Left ventricle myocardium superior (tissue), 1 donor: ENCODE results near the gene RSRP1. TPM values are rescaled to one million over a fixed set of nuclear protein-coding genes. Genes with fewer than 3 reads are reported as not detected.
"Not testable (repeated sequence)": the region's sequence is repeated elsewhere in the genome, so short reads cannot be mapped to it uniquely, and the experiment has no call there.

Experiments used
- ATAC-seq: fragments of 200-7000 bp; cut with Tn5 transposase; one replicate; pipeline ENCODE4 v1.9.1; 2020; ENCODE audit warnings: mild to moderate bottlenecking, moderate library complexity
- DNase-seq: peaks from one replicate; pipeline ENCODE4 v3.0.0-alpha.2; 2020
- intact Hi-C: fragments of 100-400 bp; cut with micrococcal nuclease; formaldehyde crosslinking; loops from one replicate; pipeline ENCODE4 v1.11.0; 2022
- long read RNA-seq: library from polyadenylated mRNA; unstranded; transcript quantifications from one replicate; pipeline ENCODE4 v2.0.0, GENCODE V29; 2021
- total RNA-seq: library from RNA; stranded (reverse); fragmentation: NEBNext Ultra II Directional; extraction: Animal tissue kit (Norgen Biotek cat#: 25700); gene quantifications from one replicate; pipeline ENCODE4 v1.2.1, GENCODE V29; 2021
- donor health status: DM: no; HTN: yes; CAD: no; lungs with severe emphysema.

Gene RSRP1, protein sequence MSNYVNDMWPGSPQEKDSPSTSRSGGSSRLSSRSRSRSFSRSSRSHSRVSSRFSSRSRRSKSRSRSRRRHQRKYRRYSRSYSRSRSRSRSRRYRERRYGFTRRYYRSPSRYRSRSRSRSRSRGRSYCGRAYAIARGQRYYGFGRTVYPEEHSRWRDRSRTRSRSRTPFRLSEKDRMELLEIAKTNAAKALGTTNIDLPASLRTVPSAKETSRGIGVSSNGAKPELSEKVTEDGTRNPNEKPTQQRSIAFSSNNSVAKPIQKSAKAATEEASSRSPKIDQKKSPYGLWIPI
- 45.0 TPM for total RNA-seq
- long read RNA-seq, partial matches to known transcripts = 3 of 17 reads
- long read RNA-seq, other reads (novel, unspliced or antisense) = 7 of 17 reads

GRCh38 chr1:25247024-25247828, at the start of gene RSRP1:
Gene RSRP1, minus strand, starts transcription at chr1:25247454. Its CDS starts 491 bp downstream, at chr1:25246963.
- DNase-seq = peak; percentile 100
- intact Hi-C loops = no loop called here
- peak; percentile 92 for ATAC-seq

GRCh38 chr1:25296501-25296900, 49.2 kb upstream of the RSRP1 start:
- intact Hi-C loops, DNase-seq, ATAC-seq: not testable (repeated sequence)

GRCh38 chr1:25294889-25295826, 47.9 kb upstream of the RSRP1 start:
- ATAC-seq = peak; percentile 72
- intact Hi-C loops = not testable (repeated sequence)

DNA sequence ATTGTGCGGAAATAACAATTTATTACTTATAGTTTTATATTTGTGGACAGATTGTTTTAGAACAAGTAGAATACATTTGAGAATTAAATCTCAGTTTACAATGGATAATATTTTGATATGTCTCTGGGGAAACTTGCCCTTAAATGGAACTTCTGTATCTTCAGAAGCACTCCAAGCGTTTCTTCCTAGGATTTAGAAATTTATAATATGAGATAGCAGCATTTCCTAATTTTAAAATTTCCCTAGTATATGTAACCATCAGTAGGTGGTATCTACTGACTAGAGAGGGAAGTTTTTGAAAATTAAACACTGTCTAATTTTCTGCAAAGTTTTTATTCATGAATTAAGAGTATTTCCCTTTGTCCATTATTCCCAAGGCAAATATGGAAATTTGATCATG, 46.2 kb upstream of the RSRP1 start:
- ATAC-seq, intact Hi-C loops, DNase-seq: not testable (repeated sequence)

More at GRCh38 chr1:25294889-25295826, 47.9 kb upstream of the RSRP1 start:
- DNase-seq = not testable (repeated sequence)

GRCh38 chr1:25290043-25290442, 42.8 kb upstream of the RSRP1 start:
- peak; percentile 32 for ATAC-seq
- intact Hi-C loops, DNase-seq: not testable (repeated sequence)

- DNase-seq, intact Hi-C loops, ATAC-seq: not testable (repeated sequence)
Observed at GRCh38 chr1:25288573-25289101, 41.4 kb upstream of the RSRP1 start.

DNA sequence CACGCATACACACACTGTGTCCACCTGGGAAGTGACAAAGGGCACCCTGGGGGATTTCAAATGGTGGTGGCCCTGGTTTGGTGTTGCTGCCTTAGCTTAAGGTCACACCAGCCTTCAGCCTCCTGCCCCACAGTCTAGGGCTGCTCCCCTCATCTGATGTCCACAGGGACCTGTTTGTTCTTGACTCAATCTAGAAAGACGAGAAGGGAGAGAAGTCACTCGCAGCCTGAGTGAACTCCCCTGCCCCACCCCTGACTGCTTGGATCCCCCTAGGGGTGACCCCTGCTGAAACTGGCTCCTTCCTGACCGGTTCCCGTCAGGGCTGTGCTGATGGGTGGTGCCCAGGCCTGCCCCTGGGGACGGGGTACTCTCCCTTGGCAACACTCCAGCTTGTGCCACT, 39.9 kb upstream of the RSRP1 start:
- DNase-seq, ATAC-seq, intact Hi-C loops: not testable (repeated sequence)

DNA sequence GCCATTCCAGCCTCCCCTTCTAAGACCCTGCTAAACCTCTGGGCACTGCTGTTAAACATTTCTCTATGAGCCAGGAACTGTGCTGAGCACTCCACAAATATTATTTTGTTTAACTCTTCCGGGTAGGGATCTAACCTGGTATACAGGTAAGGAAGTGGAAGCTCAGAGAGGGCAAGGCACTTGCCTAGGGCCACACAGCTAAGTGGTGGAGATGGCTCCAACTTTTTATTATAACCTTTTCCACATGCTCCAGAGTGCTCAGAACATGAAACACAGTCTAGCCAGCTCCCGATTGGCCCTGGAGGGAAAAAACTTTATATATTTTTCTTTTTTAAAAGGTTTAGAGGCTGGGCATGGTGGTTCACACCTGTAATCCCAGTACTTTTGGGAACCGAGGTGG, 38.6 kb upstream of the RSRP1 start:
- ATAC-seq, intact Hi-C loops: not testable (repeated sequence)

DNA sequence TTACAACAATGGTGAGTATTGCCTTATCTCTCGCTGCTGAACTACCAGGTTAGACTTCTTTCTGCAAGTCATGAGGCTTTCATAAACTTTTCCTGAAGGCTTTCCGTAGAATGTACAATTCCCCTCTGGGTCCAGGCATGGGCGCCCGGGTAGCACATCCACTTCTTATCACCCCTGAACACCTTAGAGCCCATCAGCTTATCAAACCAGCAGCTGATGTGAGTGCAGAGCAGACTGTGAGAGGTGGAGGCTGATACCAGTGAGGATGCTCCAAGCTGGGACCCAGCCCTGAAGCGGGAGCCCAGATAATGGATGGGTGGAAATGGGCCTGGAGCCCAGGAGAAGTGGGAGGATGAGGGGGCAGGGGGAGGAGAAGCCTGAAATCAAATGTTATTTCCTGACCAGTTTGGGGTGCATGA, 32.4 kb upstream of the RSRP1 start:
- intact Hi-C loops, ATAC-seq, DNase-seq: not testable (repeated sequence)

More for the DNA sequence above, 38.6 kb upstream of the RSRP1 start:
- DNase-seq = not testable (repeated sequence)

- intact Hi-C loops, DNase-seq, ATAC-seq: not testable (repeated sequence)
Observed at GRCh38 chr1:25278790-25279189, 31.5 kb upstream of the RSRP1 start.

GRCh38 chr1:25278358-25278757, 31.1 kb upstream of the RSRP1 start:
- ATAC-seq, DNase-seq, intact Hi-C loops: not testable (repeated sequence)

DNA sequence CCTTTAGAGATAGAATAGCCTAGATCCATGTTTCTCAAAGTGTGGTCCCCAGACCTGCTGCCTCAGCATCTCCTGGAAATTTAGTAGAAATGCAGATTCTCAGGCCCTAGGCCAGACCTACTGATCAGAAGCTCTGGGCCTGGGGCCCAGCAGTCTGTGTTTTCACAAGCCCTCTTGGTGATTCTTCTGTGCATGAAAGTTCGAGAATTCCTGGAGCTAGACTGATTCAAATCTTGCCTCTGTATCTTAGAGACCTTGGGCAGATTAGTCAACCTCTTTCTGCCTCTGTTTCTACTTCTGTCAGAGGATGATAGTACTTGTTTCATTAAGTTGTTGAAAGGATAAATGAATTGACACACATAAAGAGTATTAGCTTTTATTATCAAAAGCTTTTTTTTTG, 30.0 kb upstream of the RSRP1 start:
- DNase-seq, intact Hi-C loops, ATAC-seq: not testable (repeated sequence)

DNA sequence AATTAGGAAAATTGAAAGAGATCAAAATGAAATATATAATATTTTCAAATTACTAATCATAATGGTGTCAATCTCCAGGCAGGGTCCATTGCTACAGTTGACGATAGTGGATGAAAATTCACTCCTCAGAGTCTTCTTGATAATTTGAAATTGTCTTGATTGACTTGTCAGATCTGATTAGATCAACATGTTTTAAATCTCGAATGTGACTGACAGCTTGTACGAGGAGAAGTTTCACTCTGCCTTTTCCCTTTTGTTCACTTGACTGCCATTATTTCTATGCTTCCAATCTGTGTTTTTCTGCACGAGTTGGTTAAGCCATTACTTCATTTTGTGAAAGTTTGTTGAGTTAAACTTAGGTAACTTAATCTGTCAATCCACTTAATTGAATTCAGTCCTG, 28.4 kb upstream of the RSRP1 start:
- intact Hi-C loops, ATAC-seq, DNase-seq: not testable (repeated sequence)

DNA sequence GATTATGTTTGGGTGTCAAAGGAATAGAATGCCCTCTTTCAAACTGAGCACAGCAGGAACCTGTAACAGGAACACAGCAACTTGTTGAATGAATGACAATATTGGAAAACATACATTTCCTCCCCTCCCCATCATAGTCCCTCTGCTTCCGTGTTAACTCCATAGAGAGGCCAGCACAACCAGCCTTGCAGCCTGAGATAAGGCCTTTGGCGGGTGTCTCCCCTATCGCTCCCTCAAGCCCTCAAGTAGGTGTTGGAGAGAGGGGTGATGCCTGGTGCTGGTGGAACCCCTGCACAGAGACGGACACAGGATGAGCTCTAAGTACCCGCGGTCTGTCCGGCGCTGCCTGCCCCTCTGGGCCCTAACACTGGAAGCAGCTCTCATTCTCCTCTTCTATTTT, 25.0 kb upstream of the RSRP1 start, which contains the start of gene RHD:
Gene RHD, plus strand, starts transcription at position 272 of the 400 bp plus-strand sequence. Its CDS starts 39 bp downstream, at position 311.
- DNase-seq, intact Hi-C loops: not testable (repeated sequence)

DNA sequence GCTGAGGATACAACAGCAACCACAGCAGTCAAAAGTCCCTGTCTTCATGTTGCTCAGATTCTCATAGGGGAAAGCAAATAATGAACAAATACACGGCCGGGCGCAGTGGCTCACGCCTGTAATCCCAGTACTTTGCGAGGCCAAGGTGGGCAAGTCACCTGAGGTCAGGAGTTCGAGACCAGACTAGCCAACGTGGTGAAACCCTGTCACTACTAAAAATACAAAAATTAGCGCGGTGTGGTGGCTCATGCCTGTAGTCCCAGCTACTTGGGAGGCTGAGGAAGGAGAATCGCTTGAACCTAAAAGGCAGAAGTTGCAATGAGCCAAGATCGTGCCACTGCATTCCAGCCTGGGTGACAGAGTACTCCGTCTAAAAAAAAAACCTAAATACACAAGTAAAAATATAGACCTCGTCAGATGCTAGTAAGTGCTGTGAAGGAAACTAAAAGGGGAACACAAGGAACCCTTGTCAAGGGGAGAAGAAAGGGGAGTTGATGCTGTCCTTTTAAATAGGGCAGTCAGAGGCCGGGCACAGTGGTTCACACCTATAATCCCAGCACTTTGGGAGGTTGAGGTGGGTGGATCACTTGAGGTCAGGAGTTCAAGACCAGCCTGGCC, 21.0 kb upstream of the RSRP1 start:
- DNase-seq, ATAC-seq, intact Hi-C loops: not testable (repeated sequence)

More for the DNA sequence above, 25.0 kb upstream of the RSRP1 start, which contains the start of gene RHD:
- ATAC-seq = not testable (repeated sequence)

- ATAC-seq (peak; percentile 98), DNase-seq (peak; percentile 85)
- intact Hi-C loops = not testable (repeated sequence)
Observed at GRCh38 chr1:25267288-25268142, 20.3 kb upstream of the RSRP1 start.
